DND-41 (cell line): ENCODE results near the gene TUBGCP3.

Source experiments
- EZH2 ChIP-seq: IDR thresholded peaks from 3 replicates; pipeline ENCODE4 v1.6.1; 2012; ENCODE audit warnings: borderline replicate concordance, low read depth, mild to moderate bottlenecking, moderate library complexity, low read length, inconsistent platforms; ENCODE audit not compliant: severe bottlenecking
- TF ChIP-seq, protein P1 (sequence below): IDR thresholded peaks from 2 replicates; pipeline ENCODE4 v1.5.1; 2012; ENCODE audit warnings: borderline replicate concordance, low read length, moderate library complexity, mild to moderate bottlenecking; ENCODE audit not compliant: poor library complexity, severe bottlenecking; ENCODE audit errors: extremely low read depth

GRCh38 chr13:112438094-112438493, 149.9 kb downstream of the TUBGCP3 start:
- TF ChIP-seq, protein P1, sequence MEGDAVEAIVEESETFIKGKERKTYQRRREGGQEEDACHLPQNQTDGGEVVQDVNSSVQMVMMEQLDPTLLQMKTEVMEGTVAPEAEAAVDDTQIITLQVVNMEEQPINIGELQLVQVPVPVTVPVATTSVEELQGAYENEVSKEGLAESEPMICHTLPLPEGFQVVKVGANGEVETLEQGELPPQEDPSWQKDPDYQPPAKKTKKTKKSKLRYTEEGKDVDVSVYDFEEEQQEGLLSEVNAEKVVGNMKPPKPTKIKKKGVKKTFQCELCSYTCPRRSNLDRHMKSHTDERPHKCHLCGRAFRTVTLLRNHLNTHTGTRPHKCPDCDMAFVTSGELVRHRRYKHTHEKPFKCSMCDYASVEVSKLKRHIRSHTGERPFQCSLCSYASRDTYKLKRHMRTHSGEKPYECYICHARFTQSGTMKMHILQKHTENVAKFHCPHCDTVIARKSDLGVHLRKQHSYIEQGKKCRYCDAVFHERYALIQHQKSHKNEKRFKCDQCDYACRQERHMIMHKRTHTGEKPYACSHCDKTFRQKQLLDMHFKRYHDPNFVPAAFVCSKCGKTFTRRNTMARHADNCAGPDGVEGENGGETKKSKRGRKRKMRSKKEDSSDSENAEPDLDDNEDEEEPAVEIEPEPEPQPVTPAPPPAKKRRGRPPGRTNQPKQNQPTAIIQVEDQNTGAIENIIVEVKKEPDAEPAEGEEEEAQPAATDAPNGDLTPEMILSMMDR: no peak
- TF ChIP-seq EZH2: no peak
